ENCODE results near the gene PRKAG3. TPM values are rescaled to one million over a fixed set of nuclear protein-coding genes. Genes with fewer than 3 reads are reported as not detected.

The PRKAG3 gene
- total RNA-seq, 4 donors from 2014 or later = not detected

DNA sequence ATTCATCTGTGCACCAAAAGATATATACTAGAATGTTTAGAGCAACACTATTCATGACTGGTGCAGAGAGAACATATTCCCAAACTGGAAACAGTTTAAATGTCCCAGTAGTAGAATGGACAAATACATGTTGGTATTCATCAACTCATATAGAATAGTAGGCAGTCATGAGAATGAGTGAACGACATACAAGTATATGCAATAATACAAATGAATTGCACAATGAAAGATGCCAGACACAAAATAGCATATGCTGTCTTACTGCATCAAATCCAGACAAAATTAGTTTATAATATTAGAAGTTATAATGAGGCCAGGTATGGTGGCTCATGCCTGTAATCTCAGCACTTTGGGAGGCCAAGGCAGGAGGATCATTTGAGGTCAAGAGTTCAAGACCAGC is 8.3 kb upstream of the PRKAG3 start:
- 82 to 88% methylated on average over 1 of the region's 1 CpG for WGBS, 2 donors (ENCODE audit: low coverage in 1 of 2)
- Histone ChIP-seq H3K27ac (no peak overlapping the region), H3K27me3 (peaks cover 23% of the 10 kb centered on the region), H3K36me3 (no peaks in the 10 kb centered on the region), H3K9me3 (peaks cover 0 to 13% (median 0%) of the 10 kb centered on the region in 3 donors), H3K4me3 (no peak overlapping the region), H3K4me1 (no peaks in the 10 kb centered on the region)
- TF ChIP-seq POLR2AphosphoS5 (IDR thresholded peaks at IDR 0.05) = no peak
- TF ChIP-seq EP300 (IDR thresholded peaks at IDR 0.05) = no peak
- no peak for TF ChIP-seq POLR2A (IDR thresholded peaks at IDR 0.05)
- TF ChIP-seq, protein P1, sequence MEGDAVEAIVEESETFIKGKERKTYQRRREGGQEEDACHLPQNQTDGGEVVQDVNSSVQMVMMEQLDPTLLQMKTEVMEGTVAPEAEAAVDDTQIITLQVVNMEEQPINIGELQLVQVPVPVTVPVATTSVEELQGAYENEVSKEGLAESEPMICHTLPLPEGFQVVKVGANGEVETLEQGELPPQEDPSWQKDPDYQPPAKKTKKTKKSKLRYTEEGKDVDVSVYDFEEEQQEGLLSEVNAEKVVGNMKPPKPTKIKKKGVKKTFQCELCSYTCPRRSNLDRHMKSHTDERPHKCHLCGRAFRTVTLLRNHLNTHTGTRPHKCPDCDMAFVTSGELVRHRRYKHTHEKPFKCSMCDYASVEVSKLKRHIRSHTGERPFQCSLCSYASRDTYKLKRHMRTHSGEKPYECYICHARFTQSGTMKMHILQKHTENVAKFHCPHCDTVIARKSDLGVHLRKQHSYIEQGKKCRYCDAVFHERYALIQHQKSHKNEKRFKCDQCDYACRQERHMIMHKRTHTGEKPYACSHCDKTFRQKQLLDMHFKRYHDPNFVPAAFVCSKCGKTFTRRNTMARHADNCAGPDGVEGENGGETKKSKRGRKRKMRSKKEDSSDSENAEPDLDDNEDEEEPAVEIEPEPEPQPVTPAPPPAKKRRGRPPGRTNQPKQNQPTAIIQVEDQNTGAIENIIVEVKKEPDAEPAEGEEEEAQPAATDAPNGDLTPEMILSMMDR (IDR thresholded peaks at IDR 0.05) = no peak
- no peak for ATAC-seq

DNA sequence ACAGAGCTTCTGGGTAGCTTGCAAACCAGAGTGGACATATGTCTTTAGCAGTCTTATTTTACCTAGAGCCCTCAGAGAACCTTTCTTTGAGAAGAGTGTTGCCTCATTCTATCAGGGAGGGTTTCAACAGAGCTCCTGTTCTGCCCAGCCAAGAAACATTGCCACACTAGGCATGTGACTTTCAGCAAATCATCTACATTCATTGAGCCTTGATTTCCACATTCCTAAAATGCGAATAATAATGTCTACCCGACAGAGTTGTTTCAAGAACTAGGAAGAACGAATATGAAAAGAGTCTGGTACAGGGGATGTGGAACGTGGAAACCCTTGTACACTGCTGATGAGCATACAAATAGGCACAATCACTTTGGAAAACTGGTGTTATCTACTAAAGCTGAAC is 7.8 kb upstream of the PRKAG3 start:
- 81 to 86% methylated on average over 4 of the region's 4 CpGs for WGBS, 2 donors (ENCODE audit: low coverage in 1 of 2)
- H3K36me3 ChIP-seq = no peaks in the 10 kb centered on the region
- peaks cover 0 to 13% (median 0%) of the 10 kb centered on the region in 3 donors for H3K9me3 ChIP-seq
- no peaks in the 10 kb centered on the region for H3K4me1 ChIP-seq
- ATAC-seq = no peak
- H3K4me3 ChIP-seq = no peak overlapping the region
- H3K27me3 ChIP-seq = peaks cover 28% of the 10 kb centered on the region
- H3K27ac ChIP-seq = no peak overlapping the region
- TF ChIP-seq POLR2A (IDR thresholded peaks at IDR 0.05) (no peak), POLR2AphosphoS5 (IDR thresholded peaks at IDR 0.05) (no peak), EP300 (IDR thresholded peaks at IDR 0.05) (no peak)
- TF ChIP-seq, protein P1 (IDR thresholded peaks at IDR 0.05) = no peak

DNA sequence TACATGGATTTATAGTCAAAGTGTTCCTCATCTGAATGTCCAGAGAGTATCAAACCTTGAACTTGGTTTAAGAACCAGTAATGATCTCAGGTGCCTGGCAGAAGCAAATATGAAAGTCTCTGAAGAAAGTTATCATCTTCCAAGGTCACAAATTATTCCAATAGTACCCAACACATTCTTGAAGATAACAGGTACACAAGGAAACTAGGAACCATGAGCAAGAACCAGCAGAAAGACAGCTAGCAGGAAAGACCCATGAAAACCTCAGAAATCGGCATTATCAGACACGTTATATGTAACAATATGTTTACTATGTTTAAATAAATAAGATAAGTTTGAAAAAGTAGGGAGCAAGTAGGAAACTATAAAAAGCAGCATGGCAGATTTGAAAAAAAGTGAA is 5.9 kb upstream of the PRKAG3 start:
- Histone ChIP-seq H3K9me3 (peaks cover 0 to 13% (median 0%) of the 10 kb centered on the region in 3 donors), H3K27me3 (peaks cover 38% of the 10 kb centered on the region), H3K27ac (no peak overlapping the region), H3K4me1 (peaks cover 0 to 8% (median 0%) of the 10 kb centered on the region in 3 donors), H3K36me3 (no peaks in the 10 kb centered on the region), H3K4me3 (no peak overlapping the region)
- no peak for ATAC-seq
- TF ChIP-seq POLR2AphosphoS5 (IDR thresholded peaks at IDR 0.05) (no peak), EP300 (IDR thresholded peaks at IDR 0.05) (no peak), POLR2A (IDR thresholded peaks at IDR 0.05) (no peak)
- TF ChIP-seq, protein P1 (IDR thresholded peaks at IDR 0.05) = no peak
- WGBS, 2 donors (ENCODE audit: low coverage in 1 of 2) = 78 to 83% methylated on average over 2 of the region's 2 CpGs

DNA sequence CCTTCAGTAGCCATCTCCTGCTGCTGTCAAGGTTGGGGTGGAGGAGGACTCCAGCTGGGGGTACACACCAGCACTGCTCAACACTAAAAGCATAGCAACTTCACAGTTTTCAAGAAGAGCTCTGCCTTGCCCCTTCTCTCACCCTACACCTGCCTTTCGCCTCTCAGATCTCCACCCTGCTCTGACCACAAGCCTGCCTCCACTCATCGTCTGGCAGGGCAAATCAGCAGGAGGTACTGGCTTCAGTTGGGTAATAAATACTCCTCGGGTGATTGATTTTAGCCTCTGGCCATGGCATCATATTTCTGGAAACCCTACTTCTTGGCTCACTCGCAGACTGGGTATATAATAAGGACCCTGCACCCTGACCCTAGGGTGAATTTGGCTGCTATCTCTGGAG is 3.1 kb upstream of the PRKAG3 start:
- H3K9me3 ChIP-seq = peaks cover 0 to 13% (median 0%) of the 10 kb centered on the region in 3 donors
- no peak for TF ChIP-seq EP300 (IDR thresholded peaks at IDR 0.05)
- peaks cover 65% of the 10 kb centered on the region for H3K27me3 ChIP-seq
- H3K4me3 ChIP-seq = no peak overlapping the region
- ATAC-seq = no peak
- H3K4me1 ChIP-seq = peaks cover 0 to 18% (median 5%) of the 10 kb centered on the region in 3 donors
- no peak overlapping the region for H3K27ac ChIP-seq
- 63 to 65% methylated on average over 3 to 4 of the region's 4 CpGs for WGBS, 2 donors (ENCODE audit: low coverage in 1 of 2)
- H3K36me3 ChIP-seq = no peaks in the 10 kb centered on the region

DNA sequence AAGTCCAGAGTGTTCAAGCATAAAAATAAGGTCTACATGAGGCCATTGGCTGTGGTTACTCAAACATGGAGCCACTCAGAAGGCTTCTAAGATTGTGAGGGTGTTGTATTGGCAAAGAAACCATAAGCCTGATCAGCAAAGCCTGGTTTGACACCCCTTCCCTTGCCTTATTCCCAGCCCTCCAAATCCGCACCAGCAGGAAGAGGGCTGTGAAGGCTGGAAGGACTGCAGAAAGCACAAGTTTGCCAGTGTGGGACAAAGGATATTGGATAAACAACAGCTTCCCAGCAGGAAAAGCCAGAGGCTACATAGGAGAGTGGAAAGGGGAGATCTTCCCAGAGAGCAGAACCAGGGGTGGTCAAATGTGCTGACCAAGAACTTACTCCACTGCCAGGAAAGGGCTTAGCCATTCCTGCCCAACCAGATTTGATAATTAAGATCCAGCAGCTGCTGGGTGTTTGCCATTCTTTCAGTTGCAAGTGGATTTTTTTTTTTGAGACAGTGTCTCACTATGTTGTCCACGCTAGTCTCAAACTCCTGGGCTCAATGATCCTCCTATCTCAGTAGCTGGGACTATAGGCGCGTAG is 1.5 kb upstream of the PRKAG3 start:
- TF ChIP-seq POLR2A (IDR thresholded peaks at IDR 0.05) = no peak
- TF ChIP-seq POLR2AphosphoS5 (IDR thresholded peaks at IDR 0.05) = no peak
- TF ChIP-seq EP300 (IDR thresholded peaks at IDR 0.05) = no peak
- TF ChIP-seq, protein P1 (IDR thresholded peaks at IDR 0.05) = no peak
- peak overlapping the region in 3 of 4 donors; percentile 22 to 54 (median 36) for H3K27ac ChIP-seq
- WGBS, 2 donors (ENCODE audit: low coverage in 1 of 2) = 49 to 77% methylated on average over 2 to 3 of the region's 4 CpGs
- peaks cover 0 to 12% (median 0%) of the 10 kb centered on the region in 3 donors for H3K9me3 ChIP-seq
- H3K4me1 ChIP-seq = peaks cover 0 to 18% (median 6%) of the 10 kb centered on the region in 3 donors
- peaks cover 67% of the 10 kb centered on the region for H3K27me3 ChIP-seq
- no peak for ATAC-seq
- H3K36me3 ChIP-seq = no peaks in the 10 kb centered on the region
- H3K4me3 ChIP-seq = no peak overlapping the region
